Erythroblast (primary cell): Measurements from ENCODE around the gene RHOXF2.

ENCODE experiments used
- GATA1 ChIP-seq: IDR thresholded peaks from 2 replicates; pipeline ENCODE4 v1.6.1; 2011; ENCODE audit warnings: low read depth, mild to moderate bottlenecking, control low read depth, low read length, moderate library complexity
- POLR2A ChIP-seq: IDR thresholded peaks from 2 replicates; pipeline ENCODE4 v1.6.1; 2011; ENCODE audit warnings: mild to moderate bottlenecking, low read length

GRCh38 chrX:120213438-120214265 is 55.2 kb downstream of the RHOXF2 start:
- no peak for TF ChIP-seq POLR2A
- no peak for TF ChIP-seq GATA1
